ENCODE data around the gene NAALADL2.

DNA sequence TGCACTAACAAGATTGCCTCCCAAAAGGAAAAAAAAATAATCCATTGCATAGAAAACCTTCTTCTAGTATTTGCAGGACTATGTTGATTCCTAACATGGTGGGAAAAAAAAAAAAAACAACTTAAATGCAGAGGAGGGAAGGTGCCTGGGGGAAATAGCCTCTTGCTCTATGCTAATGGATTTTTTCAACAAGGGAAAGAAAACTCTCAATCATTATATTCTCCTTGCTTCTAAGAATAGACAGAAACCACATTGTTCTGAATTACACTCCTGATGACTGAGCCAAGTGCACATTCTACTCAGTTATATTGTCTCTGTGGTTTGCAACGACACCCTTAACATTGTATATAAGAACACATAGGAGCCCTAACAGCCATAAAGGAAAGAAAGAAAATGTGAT, 760.2 kb downstream of the NAALADL2 start:
- TF ChIP-seq TAF1 (IDR thresholded peaks at IDR 0.05; ENCODE audit: low read depth) (no peak), CEBPB (IDR thresholded peaks at IDR 0.05) (no peak), FOXM1 (IDR thresholded peaks at IDR 0.05; ENCODE audit: borderline replicate concordance, low read depth) (no peak), EP300 (IDR thresholded peaks at IDR 0.05; ENCODE audit: borderline replicate concordance) (no peak), CREB1 (IDR thresholded peaks at IDR 0.05; ENCODE audit: low read depth) (no peak), RAD21 (IDR thresholded peaks at IDR 0.05; ENCODE audit: low read depth) (no peak)
- TF ChIP-seq, protein P1, sequence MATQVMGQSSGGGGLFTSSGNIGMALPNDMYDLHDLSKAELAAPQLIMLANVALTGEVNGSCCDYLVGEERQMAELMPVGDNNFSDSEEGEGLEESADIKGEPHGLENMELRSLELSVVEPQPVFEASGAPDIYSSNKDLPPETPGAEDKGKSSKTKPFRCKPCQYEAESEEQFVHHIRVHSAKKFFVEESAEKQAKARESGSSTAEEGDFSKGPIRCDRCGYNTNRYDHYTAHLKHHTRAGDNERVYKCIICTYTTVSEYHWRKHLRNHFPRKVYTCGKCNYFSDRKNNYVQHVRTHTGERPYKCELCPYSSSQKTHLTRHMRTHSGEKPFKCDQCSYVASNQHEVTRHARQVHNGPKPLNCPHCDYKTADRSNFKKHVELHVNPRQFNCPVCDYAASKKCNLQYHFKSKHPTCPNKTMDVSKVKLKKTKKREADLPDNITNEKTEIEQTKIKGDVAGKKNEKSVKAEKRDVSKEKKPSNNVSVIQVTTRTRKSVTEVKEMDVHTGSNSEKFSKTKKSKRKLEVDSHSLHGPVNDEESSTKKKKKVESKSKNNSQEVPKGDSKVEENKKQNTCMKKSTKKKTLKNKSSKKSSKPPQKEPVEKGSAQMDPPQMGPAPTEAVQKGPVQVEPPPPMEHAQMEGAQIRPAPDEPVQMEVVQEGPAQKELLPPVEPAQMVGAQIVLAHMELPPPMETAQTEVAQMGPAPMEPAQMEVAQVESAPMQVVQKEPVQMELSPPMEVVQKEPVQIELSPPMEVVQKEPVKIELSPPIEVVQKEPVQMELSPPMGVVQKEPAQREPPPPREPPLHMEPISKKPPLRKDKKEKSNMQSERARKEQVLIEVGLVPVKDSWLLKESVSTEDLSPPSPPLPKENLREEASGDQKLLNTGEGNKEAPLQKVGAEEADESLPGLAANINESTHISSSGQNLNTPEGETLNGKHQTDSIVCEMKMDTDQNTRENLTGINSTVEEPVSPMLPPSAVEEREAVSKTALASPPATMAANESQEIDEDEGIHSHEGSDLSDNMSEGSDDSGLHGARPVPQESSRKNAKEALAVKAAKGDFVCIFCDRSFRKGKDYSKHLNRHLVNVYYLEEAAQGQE (IDR thresholded peaks at IDR 0.05; ENCODE audit: low read depth): no peak
- TF ChIP-seq, protein P2, sequence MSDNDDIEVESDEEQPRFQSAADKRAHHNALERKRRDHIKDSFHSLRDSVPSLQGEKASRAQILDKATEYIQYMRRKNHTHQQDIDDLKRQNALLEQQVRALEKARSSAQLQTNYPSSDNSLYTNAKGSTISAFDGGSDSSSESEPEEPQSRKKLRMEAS (IDR thresholded peaks at IDR 0.05): no peak
